HepG2 (cell line): ENCODE measurements around the gene DAPK1. TPM values are rescaled to one million over a fixed set of nuclear protein-coding genes. Genes with fewer than 3 reads are reported as not detected.

Source experiments
- DMAP1 ChIP-seq: IDR thresholded peaks from 2 replicates; pipeline ENCODE4 v1.6.1; 2016
- ERF ChIP-seq: IDR thresholded peaks from 2 replicates; pipeline ENCODE4 v1.6.1; 2018; ENCODE audit warnings: missing biosample characterization, missing genetic modification reagents
- HOXA7 ChIP-seq: sonication (generic); formaldehyde crosslinking; IDR thresholded peaks from 2 replicates; pipeline ENCODE4 v1.8.1; 2022; ENCODE audit warnings: mild to moderate bottlenecking, missing genetic modification reagents, moderate library complexity
- MEIS2 ChIP-seq: sonication (generic); formaldehyde crosslinking; IDR thresholded peaks from 2 replicates; pipeline ENCODE4 v1.9.0; 2021; ENCODE audit warnings: mild to moderate bottlenecking, missing genetic modification reagents
- MTA1 ChIP-seq: sonication (generic); formaldehyde crosslinking; IDR thresholded peaks from 2 replicates; pipeline ENCODE4 v1.4.0; 2020; ENCODE audit warnings: missing genetic modification reagents, mild to moderate bottlenecking, borderline replicate concordance
- NRL ChIP-seq: sonication (generic); formaldehyde crosslinking; IDR thresholded peaks from 2 replicates; pipeline ENCODE4 v1.5.0; 2020; ENCODE audit warnings: missing genetic modification reagents, mild to moderate bottlenecking, moderate library complexity, borderline replicate concordance
- RBM22 ChIP-seq: fragments of 200-400 bp; formaldehyde crosslinking; optimal IDR thresholded peaks from 2 replicates; pipeline ENCODE3; 2017; ENCODE audit warnings: mild to moderate bottlenecking, low read length, moderate library complexity
- RELA ChIP-seq: sonication (generic); formaldehyde crosslinking; IDR thresholded peaks from 2 replicates; pipeline ENCODE4 v1.4.0; 2020; ENCODE audit warnings: missing genetic modification reagents
- SMARCE1 ChIP-seq: fragments of 450-650 bp; IDR thresholded peaks from 2 replicates; pipeline ENCODE4 v1.6.1; 2017; ENCODE audit warnings: borderline replicate concordance
- SP140L ChIP-seq: sonication (generic); formaldehyde crosslinking; IDR thresholded peaks from 2 replicates; pipeline ENCODE4 v1.4.0; 2020; ENCODE audit warnings: missing genetic modification reagents, borderline replicate concordance
- TBX2 ChIP-seq: sonication (generic); formaldehyde crosslinking; IDR thresholded peaks from 2 replicates; pipeline ENCODE4 v1.5.0; 2020; ENCODE audit warnings: missing genetic modification reagents, mild to moderate bottlenecking, borderline replicate concordance
- TCF7 ChIP-seq: sonication (generic); IDR thresholded peaks from 2 replicates; pipeline ENCODE4 v1.6.1; 2016; ENCODE audit warnings: antibody characterized with exemption, low read depth
- TRIM24 ChIP-seq: sonication (generic); formaldehyde crosslinking; IDR thresholded peaks from 2 replicates; pipeline ENCODE4 v1.8.0; 2022; ENCODE audit warnings: mild to moderate bottlenecking, missing genetic modification reagents
- ZNF367 ChIP-seq: sonication (generic); formaldehyde crosslinking; IDR thresholded peaks from 2 replicates; pipeline ENCODE4 v1.4.0; 2020; ENCODE audit warnings: missing genetic modification reagents, borderline replicate concordance
- ZNF451 ChIP-seq: sonication (generic); formaldehyde crosslinking; IDR thresholded peaks from 2 replicates; pipeline ENCODE4 v1.5.0; 2020; ENCODE audit warnings: mild to moderate bottlenecking, missing genetic modification reagents
- ZNF547 ChIP-seq: sonication (generic); formaldehyde crosslinking; IDR thresholded peaks from 2 replicates; pipeline ENCODE4 v1.5.1; 2020; ENCODE audit warnings: mild to moderate bottlenecking, missing genetic modification reagents
- ZNF615 ChIP-seq: sonication (generic); formaldehyde crosslinking; IDR thresholded peaks from 2 replicates; pipeline ENCODE4 v1.5.0; 2020; ENCODE audit warnings: mild to moderate bottlenecking, missing genetic modification reagents, borderline replicate concordance
- ZNF644 ChIP-seq: IDR thresholded peaks from 2 replicates; pipeline ENCODE4 v1.6.1; 2016; ENCODE audit warnings: low read depth
- ZNF747 ChIP-seq: sonication (generic); formaldehyde crosslinking; IDR thresholded peaks from 2 replicates; pipeline ENCODE4 v1.8.1; 2023; ENCODE audit warnings: missing genetic modification reagents, mild to moderate bottlenecking, borderline replicate concordance
- ZSCAN30 ChIP-seq: sonication (generic); formaldehyde crosslinking; IDR thresholded peaks from 2 replicates; pipeline ENCODE4 v1.5.0; 2020; ENCODE audit warnings: mild to moderate bottlenecking, missing genetic modification reagents
- polyA plus RNA-seq, 8 experiments: library from polyadenylated mRNA; depleted of rRNA in 3 of 8; stranded (reverse) in 7 of 8; unstranded in 1 of 8; fragments of >200 nt; fragmentation: Illumina TruSeq in 4 of 8; extraction: Trizol in 4 of 8; gene quantifications; 2 replicates each; pipeline versions ENCODE4 v1.2.1 to v1.2.3, GENCODE V29; 2011 to 2016; ENCODE audit warnings: low read depth in 4 of 8, missing spikeins in 1 of 8, mixed read lengths in 1 of 8; ENCODE audit not compliant: insufficient read depth in 1 of 8
- total RNA-seq, 5 experiments: library from RNA; depleted of rRNA; stranded (reverse); fragments of >200 nt; fragmentation: Illumina TruSeq; extraction: Trizol; gene quantifications; 2 replicates each; pipeline ENCODE4 v1.2.3, GENCODE V29; 2016; ENCODE audit warnings: low read depth in 1 of 5
- TF ChIP-seq, protein P1 (sequence below): IDR thresholded peaks from 2 replicates; pipeline ENCODE4 v1.6.1; 2016; ENCODE audit warnings: low read depth, missing genetic modification reagents, missing compliant biosample characterization
- TF ChIP-seq, protein P2 (sequence below): sonication (generic); formaldehyde crosslinking; IDR thresholded peaks from 2 replicates; pipeline ENCODE4 v1.5.1; 2020; ENCODE audit warnings: mild to moderate bottlenecking, moderate library complexity, missing genetic modification reagents
- TF ChIP-seq, protein P3 (sequence below): sonication (generic); formaldehyde crosslinking; IDR thresholded peaks from 2 replicates; pipeline ENCODE4; 2020; ENCODE audit warnings: missing genetic modification reagents, mild to moderate bottlenecking, borderline replicate concordance

Gene DAPK1
- total and polyA plus RNA-seq, 2 of the 13 experiments (the other 11 are each of a cell fraction or from before 2014, with no cell fraction given) = 35.7 to 35.9 TPM

DNA sequence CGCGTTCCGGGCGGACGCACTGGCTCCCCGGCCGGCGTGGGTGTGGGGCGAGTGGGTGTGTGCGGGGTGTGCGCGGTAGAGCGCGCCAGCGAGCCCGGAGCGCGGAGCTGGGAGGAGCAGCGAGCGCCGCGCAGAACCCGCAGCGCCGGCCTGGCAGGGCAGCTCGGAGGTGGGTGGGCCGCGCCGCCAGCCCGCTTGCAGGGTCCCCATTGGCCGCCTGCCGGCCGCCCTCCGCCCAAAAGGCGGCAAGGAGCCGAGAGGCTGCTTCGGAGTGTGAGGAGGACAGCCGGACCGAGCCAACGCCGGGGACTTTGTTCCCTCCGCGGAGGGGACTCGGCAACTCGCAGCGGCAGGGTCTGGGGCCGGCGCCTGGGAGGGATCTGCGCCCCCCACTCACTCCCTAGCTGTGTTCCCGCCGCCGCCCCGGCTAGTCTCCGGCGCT, at the start of gene DAPK1 (continued):
- TF ChIP-seq, protein P1, sequence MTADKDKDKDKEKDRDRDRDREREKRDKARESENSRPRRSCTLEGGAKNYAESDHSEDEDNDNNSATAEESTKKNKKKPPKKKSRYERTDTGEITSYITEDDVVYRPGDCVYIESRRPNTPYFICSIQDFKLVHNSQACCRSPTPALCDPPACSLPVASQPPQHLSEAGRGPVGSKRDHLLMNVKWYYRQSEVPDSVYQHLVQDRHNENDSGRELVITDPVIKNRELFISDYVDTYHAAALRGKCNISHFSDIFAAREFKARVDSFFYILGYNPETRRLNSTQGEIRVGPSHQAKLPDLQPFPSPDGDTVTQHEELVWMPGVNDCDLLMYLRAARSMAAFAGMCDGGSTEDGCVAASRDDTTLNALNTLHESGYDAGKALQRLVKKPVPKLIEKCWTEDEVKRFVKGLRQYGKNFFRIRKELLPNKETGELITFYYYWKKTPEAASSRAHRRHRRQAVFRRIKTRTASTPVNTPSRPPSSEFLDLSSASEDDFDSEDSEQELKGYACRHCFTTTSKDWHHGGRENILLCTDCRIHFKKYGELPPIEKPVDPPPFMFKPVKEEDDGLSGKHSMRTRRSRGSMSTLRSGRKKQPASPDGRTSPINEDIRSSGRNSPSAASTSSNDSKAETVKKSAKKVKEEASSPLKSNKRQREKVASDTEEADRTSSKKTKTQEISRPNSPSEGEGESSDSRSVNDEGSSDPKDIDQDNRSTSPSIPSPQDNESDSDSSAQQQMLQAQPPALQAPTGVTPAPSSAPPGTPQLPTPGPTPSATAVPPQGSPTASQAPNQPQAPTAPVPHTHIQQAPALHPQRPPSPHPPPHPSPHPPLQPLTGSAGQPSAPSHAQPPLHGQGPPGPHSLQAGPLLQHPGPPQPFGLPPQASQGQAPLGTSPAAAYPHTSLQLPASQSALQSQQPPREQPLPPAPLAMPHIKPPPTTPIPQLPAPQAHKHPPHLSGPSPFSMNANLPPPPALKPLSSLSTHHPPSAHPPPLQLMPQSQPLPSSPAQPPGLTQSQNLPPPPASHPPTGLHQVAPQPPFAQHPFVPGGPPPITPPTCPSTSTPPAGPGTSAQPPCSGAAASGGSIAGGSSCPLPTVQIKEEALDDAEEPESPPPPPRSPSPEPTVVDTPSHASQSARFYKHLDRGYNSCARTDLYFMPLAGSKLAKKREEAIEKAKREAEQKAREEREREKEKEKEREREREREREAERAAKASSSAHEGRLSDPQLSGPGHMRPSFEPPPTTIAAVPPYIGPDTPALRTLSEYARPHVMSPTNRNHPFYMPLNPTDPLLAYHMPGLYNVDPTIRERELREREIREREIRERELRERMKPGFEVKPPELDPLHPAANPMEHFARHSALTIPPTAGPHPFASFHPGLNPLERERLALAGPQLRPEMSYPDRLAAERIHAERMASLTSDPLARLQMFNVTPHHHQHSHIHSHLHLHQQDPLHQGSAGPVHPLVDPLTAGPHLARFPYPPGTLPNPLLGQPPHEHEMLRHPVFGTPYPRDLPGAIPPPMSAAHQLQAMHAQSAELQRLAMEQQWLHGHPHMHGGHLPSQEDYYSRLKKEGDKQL (CRISPR knock-in tag) = no peak
- TF ChIP-seq MEIS2 (CRISPR knock-in tag) (0 out of 2 replicates have a peak, but pooled peaks have one; percentile 32), ZSCAN30 (CRISPR knock-in tag) (no peak), ZNF615 (CRISPR knock-in tag) (no peak), RELA (CRISPR knock-in tag) (no peak), ERF (peak; percentile 13; the same call in 1 of the 2 replicates), MTA1 (CRISPR knock-in tag) (peak; percentile 87; the same call in 1 of the 2 replicates), ZNF644 (CRISPR knock-in tag) (no peak), HOXA7 (CRISPR knock-in tag) (no peak), TBX2 (no peak), ZNF547 (CRISPR knock-in tag) (no peak), SP140L (CRISPR knock-in tag) (no peak), TCF7 (no peak), NRL (CRISPR knock-in tag) (peak; percentile 38; the same call in 1 of the 2 replicates), TRIM24 (CRISPR knock-in tag) (no peak), ZNF451 (CRISPR knock-in tag) (no peak; the same call in none of the 2 replicates), ZNF747 (no peak), DMAP1 (CRISPR knock-in tag) (no peak), RBM22 (no peak), ZNF367 (0 out of 2 replicates have a peak, but pooled peaks have one; percentile 8), SMARCE1 (no peak)
- TF ChIP-seq, protein P2, sequence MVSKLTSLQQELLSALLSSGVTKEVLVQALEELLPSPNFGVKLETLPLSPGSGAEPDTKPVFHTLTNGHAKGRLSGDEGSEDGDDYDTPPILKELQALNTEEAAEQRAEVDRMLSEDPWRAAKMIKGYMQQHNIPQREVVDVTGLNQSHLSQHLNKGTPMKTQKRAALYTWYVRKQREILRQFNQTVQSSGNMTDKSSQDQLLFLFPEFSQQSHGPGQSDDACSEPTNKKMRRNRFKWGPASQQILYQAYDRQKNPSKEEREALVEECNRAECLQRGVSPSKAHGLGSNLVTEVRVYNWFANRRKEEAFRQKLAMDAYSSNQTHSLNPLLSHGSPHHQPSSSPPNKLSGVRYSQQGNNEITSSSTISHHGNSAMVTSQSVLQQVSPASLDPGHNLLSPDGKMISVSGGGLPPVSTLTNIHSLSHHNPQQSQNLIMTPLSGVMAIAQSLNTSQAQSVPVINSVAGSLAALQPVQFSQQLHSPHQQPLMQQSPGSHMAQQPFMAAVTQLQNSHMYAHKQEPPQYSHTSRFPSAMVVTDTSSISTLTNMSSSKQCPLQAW (CRISPR knock-in tag) = no peak
- TF ChIP-seq, protein P3, sequence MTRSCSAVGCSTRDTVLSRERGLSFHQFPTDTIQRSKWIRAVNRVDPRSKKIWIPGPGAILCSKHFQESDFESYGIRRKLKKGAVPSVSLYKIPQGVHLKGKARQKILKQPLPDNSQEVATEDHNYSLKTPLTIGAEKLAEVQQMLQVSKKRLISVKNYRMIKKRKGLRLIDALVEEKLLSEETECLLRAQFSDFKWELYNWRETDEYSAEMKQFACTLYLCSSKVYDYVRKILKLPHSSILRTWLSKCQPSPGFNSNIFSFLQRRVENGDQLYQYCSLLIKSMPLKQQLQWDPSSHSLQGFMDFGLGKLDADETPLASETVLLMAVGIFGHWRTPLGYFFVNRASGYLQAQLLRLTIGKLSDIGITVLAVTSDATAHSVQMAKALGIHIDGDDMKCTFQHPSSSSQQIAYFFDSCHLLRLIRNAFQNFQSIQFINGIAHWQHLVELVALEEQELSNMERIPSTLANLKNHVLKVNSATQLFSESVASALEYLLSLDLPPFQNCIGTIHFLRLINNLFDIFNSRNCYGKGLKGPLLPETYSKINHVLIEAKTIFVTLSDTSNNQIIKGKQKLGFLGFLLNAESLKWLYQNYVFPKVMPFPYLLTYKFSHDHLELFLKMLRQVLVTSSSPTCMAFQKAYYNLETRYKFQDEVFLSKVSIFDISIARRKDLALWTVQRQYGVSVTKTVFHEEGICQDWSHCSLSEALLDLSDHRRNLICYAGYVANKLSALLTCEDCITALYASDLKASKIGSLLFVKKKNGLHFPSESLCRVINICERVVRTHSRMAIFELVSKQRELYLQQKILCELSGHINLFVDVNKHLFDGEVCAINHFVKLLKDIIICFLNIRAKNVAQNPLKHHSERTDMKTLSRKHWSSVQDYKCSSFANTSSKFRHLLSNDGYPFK (CRISPR knock-in tag) = no peak
